ENCODE results near the gene CIC.

- no peak for TF ChIP-seq CTCF (IDR thresholded peaks at IDR 0.05; ENCODE audit: low read length)
- no peak for TF ChIP-seq EZH2 (optimal IDR thresholded peaks at IDR 0.05; ENCODE audit: low read depth, low read length)
Measured at GRCh38 chr19:42289556-42290041, 20.5 kb downstream of the CIC start.
